ES-I3 (cell line): ENCODE data around the gene ATP6V0D1.
A peak's percentile ranks its signal among the peaks of the same experiment; 100 is the strongest.

Experiments
- H3K36me3 ChIP-seq: 2 replicates; pipeline ENCODE4 v1.6.1; 2013; ENCODE audit warnings: mild to moderate bottlenecking, low read length, control low read depth, moderate library complexity; ENCODE audit not compliant: insufficient read depth
- H3K4me1 ChIP-seq: 2 replicates; pipeline ENCODE4 v1.6.1; 2013; ENCODE audit warnings: mild to moderate bottlenecking, control low read depth, low read length; ENCODE audit not compliant: insufficient read depth
- H3K9ac ChIP-seq: 2 replicates; pipeline ENCODE4 v1.6.1; 2013; ENCODE audit warnings: low read depth, mild to moderate bottlenecking, low read length, moderate library complexity
- H3K9me3 ChIP-seq: 2 replicates; pipeline ENCODE4 v1.6.1; 2013; ENCODE audit warnings: mild to moderate bottlenecking, low read length, moderate library complexity; ENCODE audit not compliant: control insufficient read depth, insufficient read depth

The ATP6V0D1 gene

GRCh38 chr16:67482233-67482924 is 1.4 kb upstream of the ATP6V0D1 start:
- H3K4me1 ChIP-seq, result no peaks in the 10 kb centered on the region
- H3K9ac ChIP-seq, result no peak overlapping the region
- H3K36me3 ChIP-seq, result no peaks in the 10 kb centered on the region
- H3K9me3 ChIP-seq, result no peaks in the 10 kb centered on the region

- Histone ChIP-seq H3K36me3 (no peaks in the 10 kb centered on the region), H3K9me3 (no peaks in the 10 kb centered on the region), H3K4me1 (no peaks in the 10 kb centered on the region), H3K9ac (peak overlapping the region; percentile 84)
Measured at GRCh38 chr16:67481561-67482232, 740 bp upstream of the ATP6V0D1 start.

- Histone ChIP-seq H3K9me3 (no peaks in the 10 kb centered on the region), H3K4me1 (no peaks in the 10 kb centered on the region), H3K36me3 (no peaks in the 10 kb centered on the region), H3K9ac (no peak overlapping the region)
Measured at GRCh38 chr16:67477960-67478554, 2.9 kb downstream of the ATP6V0D1 start.

GRCh38 chr16:67474551-67475455 is 6.2 kb downstream of the ATP6V0D1 start:
- H3K4me1 ChIP-seq, result no peaks in the 10 kb centered on the region
- no peak overlapping the region for H3K9ac ChIP-seq
- no peaks in the 10 kb centered on the region for H3K36me3 ChIP-seq
- H3K9me3 ChIP-seq, result no peaks in the 10 kb centered on the region

GRCh38 chr16:67471758-67472384 is 9.1 kb downstream of the ATP6V0D1 start:
- Histone ChIP-seq H3K4me1 (no peaks in the 10 kb centered on the region), H3K9me3 (no peaks in the 10 kb centered on the region), H3K36me3 (no peaks in the 10 kb centered on the region), H3K9ac (no peak overlapping the region)

- H3K4me1 ChIP-seq, result peaks cover 3% of the 10 kb centered on the region
- H3K9me3 ChIP-seq, result no peaks in the 10 kb centered on the region
- H3K36me3 ChIP-seq, result no peaks in the 10 kb centered on the region
- no peak overlapping the region for H3K9ac ChIP-seq
Measured at GRCh38 chr16:67470359-67470758, 10.6 kb downstream of the ATP6V0D1 start.

DNA sequence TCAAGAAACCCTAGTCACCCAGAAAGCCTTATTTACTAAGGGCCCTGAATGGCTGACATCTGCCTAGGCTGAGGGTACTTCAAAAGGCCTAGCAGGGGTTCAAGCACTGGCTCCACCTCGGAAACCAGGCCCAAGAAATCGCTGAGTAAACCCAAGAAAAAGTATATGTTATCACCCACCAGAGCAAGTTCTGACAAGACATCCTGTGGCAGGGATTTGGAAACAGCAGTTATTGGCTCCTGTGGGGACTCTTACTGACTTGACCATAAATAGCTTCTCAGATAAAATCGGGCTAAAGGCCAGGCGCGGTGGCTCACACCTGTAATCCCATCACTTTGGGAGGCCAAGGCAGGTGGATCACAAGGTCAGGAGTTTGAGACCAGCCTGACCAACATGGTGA is 12.2 kb downstream of the ATP6V0D1 start:
- Histone ChIP-seq H3K9ac (no peak overlapping the region), H3K9me3 (no peaks in the 10 kb centered on the region), H3K4me1 (peaks cover 5% of the 10 kb centered on the region), H3K36me3 (no peaks in the 10 kb centered on the region)

GRCh38 chr16:67466581-67466980 is 14.4 kb downstream of the ATP6V0D1 start:
- H3K36me3 ChIP-seq, result no peaks in the 10 kb centered on the region
- H3K9me3 ChIP-seq, result no peaks in the 10 kb centered on the region
- H3K4me1 ChIP-seq, result peaks cover 5% of the 10 kb centered on the region
- no peak overlapping the region for H3K9ac ChIP-seq

- Histone ChIP-seq H3K36me3 (no peaks in the 10 kb centered on the region), H3K9ac (no peak overlapping the region), H3K9me3 (no peaks in the 10 kb centered on the region), H3K4me1 (peaks cover 5% of the 10 kb centered on the region)
Measured at GRCh38 chr16:67464565-67464964, 16.4 kb downstream of the ATP6V0D1 start.

DNA sequence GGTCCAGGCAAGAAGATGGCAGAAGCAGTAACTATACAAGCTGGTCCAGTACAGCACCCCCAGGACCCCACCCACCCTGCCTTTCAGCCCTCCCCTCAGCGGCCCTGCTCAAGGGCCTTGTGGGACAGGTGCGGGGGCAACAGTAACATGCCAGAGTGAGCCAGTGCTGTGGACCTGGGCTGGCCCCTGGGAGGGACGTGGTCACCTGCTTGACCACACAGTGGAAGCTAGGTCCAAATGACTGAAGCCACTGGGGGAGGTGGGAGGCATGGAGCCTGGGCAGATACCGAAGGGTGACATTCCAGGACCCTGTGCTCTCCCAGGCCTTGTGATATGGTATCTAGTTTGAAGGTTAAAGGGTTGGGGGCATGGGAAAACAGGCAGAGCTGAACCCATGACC is 17.3 kb downstream of the ATP6V0D1 start:
- Histone ChIP-seq H3K4me1 (peaks cover 5% of the 10 kb centered on the region), H3K9me3 (no peaks in the 10 kb centered on the region), H3K36me3 (no peaks in the 10 kb centered on the region), H3K9ac (no peak overlapping the region)

DNA sequence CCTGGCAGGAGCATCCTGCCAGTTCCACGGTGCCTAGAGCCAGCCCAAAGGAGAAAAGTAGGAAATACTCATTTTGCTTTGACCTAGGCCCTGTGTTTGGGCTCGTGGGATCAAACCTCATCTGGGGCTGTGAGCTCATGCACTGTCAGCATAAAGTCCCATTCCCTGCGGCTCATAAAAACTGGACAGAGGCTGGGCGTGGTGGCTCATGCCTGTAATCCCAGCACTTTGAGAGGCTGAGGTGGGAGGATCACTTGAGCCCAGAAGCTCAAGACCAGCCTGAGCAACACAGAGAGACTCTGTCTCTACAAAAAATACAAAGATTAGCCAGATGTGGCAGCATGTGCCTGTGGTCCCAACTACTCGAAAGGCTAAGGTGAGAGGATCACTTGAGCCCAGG is 17.9 kb downstream of the ATP6V0D1 start:
- no peaks in the 10 kb centered on the region for H3K36me3 ChIP-seq
- H3K9me3 ChIP-seq, result no peaks in the 10 kb centered on the region
- no peak overlapping the region for H3K9ac ChIP-seq
- H3K4me1 ChIP-seq, result peaks cover 5% of the 10 kb centered on the region

GRCh38 chr16:67462279-67462655 is 18.7 kb downstream of the ATP6V0D1 start:
- H3K4me1 ChIP-seq, result peaks cover 5% of the 10 kb centered on the region
- no peaks in the 10 kb centered on the region for H3K9me3 ChIP-seq

DNA sequence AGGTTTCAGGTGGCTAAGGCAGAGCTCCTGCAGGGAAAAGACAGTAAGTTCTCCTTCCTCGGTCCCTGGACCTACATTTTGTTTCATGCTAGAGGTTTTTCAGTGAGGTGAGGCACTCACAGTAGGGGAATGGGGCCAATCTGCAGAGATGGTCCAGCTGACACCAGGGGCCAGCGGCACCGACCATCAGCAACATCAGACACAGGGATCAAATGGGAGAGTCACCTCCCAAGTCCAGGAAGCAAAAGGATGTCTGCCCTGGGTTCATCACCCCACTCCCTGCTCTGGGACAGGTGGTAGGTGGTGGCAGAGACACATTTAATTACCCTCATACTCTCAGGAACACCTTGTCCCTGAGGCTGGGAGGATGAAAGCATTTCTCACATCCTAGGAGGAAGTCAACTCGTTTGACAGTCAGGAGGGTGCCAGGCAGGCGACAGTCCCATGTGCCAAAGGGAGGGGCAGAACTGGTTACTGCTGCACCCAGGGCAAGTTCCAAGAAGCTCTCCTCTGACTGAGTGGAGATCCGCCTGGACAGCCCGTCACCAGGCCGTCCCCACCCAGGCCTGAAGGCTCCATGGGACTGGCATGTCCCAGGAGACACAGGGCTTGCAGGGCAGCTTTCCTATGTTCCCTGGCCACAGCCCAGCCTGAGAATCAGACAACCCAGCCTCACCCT is 19.2 kb downstream of the ATP6V0D1 start:
- H3K9ac ChIP-seq, result no peak overlapping the region
- no peaks in the 10 kb centered on the region for H3K36me3 ChIP-seq
- H3K4me1 ChIP-seq, result peaks cover 5% of the 10 kb centered on the region
- no peaks in the 10 kb centered on the region for H3K9me3 ChIP-seq

More at GRCh38 chr16:67462279-67462655, 18.7 kb downstream of the ATP6V0D1 start:
- Histone ChIP-seq H3K36me3 (no peaks in the 10 kb centered on the region), H3K9ac (no peak overlapping the region)
